ENCODE data around the gene RIPOR1.

DNA sequence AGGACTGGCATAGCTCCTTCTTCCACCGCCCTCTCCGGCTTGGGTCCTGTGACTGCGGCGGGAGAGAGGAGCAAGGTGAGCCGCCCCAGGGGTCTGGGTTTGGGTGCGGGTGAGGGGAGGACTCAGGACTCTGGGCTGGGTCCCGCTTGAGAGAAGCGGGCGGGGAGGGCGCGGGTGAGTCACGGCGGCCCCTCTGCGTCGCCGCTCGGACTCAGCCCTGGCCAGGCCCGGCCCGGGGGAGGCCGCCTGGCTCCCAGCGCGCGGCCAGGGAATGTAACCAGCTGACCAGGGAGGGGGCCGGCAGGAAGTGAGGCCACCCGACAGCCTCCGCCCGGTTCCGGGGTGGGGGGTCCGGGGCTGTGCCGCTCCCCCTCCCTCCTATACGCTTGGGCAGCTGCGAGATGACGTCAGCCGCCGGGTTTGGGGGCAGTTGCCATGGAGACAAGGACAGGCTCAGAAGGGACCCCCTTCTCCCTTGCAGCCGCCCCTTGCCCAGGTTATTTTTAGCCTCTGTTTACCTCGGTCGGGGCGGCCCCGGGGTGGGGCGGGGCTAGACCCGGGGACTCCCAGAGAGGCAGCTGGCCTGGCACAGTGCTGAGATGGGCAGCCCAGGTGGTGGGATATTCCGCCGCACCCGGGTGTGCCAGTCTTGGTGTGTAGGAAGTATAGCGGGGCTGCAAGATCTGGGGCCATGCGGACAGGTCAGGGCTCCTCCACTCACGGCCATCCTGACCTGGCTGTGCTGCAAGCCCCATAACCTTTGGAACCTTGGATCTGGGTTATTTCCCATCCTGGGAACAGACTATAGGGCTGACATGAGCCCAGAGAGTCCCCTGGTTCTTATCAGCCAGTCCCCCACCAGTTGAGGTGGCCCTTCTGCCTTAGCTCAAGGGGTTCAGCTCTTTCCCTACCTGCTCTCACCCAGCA lies 1.6 kb downstream of the RIPOR1 start:
- TF ChIP-seq YY1 (IDR thresholded peaks at IDR 0.05; ENCODE audit: insufficient read depth, insufficient read length): no peak
- TF ChIP-seq ZNF274 (IDR thresholded peaks at IDR 0.05; ENCODE audit: low read depth, low read length): no peak

Data from NT2/D1 (cell line).